Measurements from ENCODE around the gene RAC3.

The RAC3 gene

DNA sequence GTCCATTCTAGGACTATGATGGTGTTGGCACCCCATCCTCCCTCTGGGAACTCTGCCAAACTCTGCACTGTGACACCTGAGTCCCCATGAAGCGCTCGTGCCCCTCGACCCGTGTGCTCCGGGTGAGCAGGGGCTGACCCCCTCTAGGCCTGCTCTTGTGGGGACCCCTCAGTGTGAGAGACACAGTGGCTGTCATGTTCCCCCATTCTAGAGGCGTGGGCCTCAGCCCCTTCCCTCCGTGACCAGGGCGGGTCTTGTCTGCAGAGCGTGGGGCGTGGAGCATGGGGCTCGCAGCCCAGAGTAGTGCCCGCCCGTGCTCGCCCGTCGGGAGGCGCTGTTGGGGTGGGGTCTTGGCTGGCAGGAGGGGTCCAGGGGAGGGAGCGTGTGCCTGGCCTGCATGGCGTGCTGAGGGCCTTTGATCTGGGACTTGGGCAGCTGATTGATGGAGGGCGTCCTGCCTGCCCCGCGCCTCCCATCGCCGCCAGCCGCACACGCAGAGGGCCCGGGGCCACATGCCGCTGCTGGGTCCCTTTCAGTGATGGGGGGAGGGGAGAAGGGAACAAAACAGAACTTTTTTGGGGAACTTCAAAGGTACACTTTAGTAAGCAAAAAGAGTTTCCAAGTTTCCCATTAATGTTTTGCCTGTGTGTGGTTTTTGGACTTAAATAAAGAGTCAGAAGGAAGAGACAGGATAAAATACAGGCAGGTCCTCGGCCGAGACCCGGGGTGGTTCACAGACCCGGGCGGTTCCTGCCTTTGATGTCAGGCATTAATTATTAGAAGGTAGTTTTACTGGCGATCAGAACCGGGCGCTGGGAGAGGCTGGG lies 31.3 kb upstream of the RAC3 start:
- FAIRE-seq, result no peak

DNA sequence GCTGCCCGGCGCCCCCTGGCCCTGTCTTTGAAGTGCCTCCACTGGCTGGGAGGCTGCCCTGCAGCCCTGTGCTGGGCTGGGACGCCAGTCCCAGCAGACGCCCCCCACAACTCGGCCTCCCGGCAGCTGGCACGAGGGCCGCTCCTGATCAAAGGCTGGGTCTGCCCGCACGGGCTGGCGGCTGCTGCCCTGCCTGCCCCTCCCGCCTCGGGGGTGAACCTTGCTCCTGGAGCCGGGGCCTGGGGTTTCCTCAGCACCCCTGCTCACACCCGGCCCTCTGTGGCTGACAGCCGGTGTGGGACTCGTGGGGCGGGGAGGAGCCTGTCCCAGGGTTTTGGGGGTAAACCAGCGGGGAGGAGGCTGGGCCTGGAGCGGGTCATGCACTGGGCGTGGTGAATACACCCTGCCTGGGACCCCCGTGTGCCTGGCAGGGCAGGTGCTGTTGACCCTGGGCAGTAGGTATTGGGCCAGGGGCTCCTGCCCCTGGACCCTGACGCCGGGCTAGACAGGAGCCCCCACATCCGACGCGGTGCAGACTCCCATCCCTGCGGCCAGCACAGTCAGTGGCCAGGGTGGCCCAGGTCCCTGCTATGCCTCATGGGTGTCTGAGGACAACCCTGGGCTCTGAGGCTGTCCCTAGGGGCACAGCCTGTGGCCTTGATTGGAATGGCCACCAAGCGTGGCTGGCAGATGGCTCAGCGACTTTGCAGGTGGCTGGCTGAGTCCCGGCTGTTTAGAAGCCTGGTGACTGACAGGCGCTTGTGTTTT lies 30.5 kb upstream of the RAC3 start:
- FAIRE-seq, result no peak

DNA sequence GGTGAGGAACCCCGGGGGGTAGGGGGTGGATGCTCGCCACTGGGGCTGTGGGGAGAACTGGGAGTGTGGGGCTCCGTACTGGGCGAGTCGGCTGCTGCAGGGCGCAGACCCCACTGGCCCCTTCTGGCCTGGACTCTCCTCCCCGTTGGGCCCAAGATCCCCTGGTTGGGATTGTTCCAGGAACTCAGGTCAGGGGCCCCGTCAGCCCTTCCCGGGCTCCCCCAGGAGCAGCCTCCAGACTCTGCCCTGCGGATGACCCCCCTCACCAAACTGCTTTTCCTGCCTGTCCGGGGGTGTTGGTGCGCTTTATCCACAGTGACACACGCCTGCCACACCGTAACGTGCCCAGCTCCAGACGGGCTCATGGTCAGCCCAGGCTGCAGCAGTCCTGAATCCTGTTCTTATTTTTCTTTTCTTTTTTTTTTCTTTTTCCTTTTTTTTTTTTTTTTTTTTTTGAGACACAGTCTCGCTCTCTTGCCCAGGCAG lies 29.9 kb upstream of the RAC3 start:
- FAIRE-seq, result no peak

DNA sequence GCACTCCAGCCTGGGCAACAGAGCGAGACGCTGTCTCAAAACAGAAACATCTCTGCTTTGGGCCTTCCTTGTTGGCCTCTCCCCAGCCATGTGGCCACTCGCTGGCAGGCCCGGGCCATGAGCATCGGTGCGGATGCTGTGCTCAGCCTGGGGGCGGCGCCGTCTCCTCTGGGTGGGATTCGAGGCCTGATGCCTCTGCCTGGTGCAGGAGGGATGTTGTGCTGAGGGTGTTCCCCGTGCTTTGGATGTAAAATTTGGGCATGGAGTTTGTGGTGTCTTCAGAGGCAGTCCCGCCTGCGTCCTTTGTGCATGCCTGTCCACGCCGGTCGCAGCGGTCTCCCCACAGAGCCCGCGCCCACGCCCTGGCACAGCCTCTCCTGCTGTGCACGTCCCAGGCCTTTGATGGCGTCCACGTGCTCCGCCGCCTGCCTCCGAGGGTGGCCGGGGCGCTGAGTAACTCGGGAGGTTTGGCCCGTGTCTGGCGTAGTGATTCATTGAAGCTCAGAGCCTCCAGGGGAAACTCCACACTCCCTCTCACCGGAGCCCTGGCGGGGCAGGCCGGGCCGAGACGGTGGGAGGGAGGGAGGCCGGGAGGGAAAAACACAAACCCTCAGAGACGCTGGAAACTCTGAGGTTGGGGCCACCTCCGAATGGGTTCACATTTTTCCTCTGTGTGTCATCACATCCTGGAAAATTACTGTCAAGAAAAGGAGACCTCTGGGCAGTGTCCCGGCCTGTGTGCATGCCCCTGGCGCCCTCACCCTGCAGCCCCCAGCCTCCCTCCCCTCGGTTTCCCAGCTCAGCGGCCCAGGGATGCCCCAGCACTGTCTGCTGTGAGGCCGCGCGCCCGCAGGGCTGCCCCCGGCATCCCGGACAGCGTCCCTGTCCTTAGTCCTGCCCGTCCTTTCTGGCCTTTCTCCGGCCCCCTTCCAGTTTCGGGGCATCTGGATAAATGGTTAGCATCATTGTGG lies 27.8 kb upstream of the RAC3 start:
- FAIRE-seq, result no peak

DNA sequence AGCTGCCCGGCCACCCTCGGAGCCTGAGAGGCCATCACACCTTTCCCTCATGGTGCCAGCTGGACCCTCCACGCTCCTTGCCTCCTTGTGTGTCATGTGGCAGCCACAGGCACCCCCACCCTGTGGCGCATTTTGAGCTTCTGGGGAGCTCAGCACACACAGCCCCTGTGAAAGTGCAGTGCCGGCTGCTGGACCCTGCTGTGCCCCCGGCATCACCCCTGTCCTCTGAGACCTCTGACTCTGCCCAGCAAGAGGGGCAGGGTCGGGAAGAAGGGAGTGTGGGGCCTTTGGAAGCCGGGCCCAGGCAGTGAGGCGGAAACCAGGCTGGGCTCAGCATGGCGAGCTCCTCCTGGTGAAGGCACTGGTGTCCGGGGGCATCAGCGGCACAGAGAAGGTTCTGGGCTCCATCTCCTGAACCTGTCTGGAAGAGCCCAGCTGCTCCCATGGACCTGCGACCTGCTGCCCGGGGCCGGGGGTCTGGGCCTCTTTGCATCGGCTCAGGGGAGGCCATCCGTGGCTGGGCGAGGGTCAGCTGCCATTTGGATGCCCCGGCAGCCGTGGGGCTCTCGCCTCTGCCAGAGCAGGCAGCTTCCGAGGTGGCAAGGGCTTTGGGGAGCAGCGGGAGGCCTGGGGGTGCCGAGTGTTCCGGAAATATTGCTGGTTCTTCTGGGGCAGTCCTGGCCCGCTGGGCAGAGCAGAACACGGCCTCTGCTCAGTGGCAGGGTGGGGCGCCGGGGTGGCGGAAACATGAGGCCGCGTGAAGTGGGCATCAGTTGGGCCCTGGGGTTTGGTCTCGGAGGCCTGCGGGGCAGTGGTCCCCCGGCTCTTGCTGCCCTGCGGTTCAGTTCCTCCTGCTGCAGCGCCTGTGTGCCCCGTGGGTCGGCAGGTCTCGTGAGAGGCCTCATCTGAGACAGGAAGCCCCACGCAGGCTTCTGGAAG lies 26.7 kb upstream of the RAC3 start:
- FAIRE-seq, result no peak

DNA sequence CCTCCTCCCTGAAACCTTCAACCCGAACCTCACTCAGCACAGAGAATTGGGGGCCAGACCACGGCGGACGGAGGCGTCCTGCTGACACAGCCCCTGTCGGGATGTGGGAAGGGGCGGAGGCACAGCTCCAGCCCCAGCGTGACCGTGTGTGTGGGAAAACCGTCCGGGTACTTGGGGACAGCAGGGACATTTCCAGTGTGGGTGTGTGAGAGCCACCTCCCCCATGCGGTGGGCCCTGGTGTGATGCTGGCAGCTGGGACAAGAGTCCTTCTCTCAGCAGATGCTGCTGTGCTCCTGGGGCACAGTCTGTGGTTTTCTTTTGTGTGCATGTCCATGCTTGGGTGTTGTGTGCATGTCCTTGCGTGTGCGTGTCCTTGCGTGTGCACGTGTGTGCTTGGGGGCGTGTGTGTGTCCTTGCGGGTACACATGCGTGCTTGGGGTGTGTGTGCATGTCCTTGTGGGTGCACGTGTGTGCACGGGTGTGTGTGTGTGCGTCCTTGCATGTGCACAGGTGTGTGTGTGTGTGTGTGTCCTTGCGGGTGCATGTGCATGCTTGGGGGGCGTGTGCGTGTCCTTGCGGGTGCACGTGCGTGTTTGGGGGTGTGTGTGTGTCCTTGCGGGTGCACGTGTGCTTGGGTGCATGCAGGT lies 25.7 kb upstream of the RAC3 start:
- no peak for FAIRE-seq

DNA sequence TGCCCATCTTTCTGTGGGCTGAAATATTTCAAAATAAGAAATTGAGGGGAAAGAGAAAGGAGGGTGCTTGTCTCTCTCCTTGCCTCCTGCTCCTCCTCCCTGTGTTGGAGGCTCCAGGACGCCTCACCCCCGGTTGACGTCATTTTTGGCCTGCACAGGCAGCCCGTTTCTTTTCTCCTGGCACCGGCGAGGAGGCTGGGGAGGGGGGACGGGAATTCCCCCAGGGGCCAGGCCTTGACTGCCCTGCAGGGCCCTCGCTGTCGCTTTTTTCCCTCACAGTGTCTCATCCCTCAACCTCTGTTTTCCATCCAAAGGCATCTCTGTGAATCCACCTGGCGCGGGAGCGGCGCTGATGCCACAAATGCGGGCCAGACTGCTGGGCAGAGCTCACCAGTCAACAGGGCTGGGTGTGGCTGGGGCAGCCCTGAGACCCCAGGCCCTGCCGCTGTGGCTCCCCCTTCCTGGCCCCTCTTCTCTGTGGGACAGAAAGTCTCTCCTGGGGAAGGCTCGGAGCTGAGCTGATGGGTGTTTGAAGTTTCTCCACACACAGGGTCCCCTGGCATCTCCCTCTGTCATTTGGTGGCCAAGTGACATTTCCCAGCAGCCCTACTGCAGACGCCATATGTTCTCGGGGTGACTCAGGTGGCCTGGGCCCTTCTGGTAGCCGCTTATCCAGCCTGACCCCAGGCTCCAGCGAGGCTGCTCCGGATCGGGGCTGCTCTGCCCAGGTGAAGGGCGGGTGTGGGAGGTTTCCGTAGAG lies 24.8 kb upstream of the RAC3 start:
- no peak for FAIRE-seq

DNA sequence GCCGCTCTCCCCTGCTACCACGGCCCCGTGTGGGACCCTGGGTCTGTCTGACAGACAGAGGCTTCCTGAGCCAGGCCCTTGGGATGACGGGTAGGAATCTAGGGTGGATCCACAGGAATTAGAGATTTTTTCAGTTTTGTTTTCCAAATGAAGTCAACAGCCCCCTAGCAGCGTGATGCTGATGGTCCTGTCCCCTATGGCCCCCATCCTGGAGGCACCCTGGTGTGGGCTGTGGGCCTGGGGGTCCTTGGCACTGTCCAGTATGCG lies 24.3 kb upstream of the RAC3 start:
- FAIRE-seq, result no peak

DNA sequence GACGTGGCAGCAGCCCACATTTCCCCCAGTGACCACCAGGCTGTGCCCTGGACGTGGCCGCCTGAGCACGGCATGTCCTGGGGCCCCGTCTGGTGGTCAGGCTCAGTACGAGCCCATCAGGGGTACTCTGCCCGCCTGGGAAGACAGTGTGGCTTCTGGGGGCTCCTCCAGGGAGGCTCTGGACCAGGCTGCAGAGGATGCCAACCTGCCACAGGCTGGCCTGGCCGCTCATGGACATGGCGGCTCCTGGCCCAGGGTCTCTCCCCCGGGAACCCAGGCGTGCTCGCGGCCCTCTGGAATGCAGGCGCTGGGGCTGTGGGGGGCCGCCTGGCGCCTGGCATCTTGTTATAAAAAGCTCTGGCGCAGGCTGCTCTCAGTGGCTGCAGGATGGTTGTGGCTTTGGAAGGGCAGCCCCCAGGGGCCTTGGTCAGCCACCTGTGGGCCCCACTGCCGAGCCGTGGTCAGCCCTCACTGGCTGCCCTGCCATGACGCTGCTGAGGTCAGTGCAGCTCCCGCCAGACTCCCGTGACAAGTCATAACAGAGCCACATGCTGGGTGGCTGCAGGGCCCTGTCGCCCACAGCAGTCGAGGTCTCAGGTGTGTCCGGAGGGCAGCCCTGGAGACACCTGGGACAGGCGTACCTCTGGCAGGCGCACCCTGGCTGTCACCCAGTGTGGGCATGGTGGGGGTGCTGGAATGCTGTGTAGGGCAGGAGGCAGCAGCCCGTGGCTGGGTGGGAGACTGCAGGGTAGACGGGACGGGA lies 23.8 kb upstream of the RAC3 start:
- no peak for FAIRE-seq

DNA sequence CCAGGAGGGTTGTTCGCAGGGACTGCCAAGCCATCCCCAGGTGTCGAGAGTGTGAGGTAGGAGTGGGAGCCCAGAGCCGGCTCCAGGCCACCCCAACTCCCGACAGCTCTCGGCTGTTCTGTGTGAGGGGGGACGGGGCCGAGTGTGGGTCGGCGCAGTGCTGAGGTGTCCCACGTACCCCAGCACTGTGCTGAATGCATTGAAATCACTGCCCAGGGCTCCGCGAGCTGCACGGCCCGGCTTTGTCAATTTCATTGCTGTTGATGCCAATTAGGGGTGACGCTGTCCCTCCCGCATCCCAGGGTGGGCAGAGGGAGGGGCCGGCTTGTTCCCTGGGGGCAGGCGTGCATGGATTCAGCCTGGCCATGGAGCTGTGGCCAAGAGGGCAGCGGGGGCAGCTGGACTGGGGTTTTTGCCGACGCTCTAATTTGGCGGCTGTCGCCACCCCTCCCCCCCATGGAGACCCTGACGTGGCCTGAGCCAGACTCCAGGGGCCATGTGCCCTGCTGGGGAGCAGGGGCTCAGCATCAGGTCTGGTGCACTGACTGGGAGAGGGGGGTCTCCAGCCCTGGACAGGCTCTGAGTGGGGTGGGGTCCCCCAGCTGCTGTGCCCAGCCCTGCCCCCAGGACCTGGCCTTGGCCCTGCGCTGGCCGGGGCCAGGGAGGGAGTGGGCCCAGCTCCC lies 23.1 kb upstream of the RAC3 start:
- FAIRE-seq, result no peak

DNA sequence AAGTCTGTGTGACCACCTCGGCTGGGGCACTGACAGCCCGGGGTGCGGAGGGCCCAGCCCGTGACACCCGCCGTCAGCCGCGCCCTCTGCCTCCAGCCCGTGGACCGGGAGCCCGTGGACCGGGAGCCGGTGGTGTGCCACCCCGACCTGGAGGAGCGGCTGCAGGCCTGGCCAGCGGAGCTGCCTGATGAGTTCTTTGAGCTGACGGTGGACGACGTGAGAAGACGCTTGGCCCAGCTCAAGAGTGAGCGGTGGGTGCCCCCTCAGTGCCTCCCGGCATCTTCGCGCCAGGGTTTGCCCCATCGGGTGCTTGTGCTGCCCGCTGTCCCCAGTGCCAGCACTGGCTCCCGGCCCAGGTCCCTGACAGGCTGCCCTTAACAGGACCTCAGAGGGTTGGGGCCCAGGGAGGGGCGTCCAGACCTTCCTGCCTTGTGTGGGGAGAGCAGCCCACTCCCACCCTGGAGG lies 22.5 kb upstream of the RAC3 start:
- no peak for FAIRE-seq

DNA sequence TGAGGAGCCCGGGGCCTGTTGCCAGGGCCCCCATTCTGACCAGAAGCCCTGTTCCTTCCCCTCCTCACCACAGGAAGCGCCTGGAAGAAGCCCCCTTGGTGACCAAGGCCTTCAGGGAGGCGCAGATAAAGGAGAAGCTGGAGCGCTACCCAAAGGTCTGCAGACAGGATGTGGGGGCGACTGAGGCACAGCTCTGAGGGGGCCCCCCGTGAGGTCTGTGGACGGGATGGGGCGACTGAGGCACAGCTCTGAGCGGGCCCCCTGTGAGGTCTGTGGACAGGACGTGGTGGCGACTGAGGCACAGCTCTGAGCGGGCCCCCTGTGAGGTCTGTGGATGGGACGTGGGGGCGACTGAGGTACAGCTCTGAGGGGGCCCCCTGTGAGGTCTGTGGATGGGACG lies 22.1 kb upstream of the RAC3 start:
- no peak for FAIRE-seq

DNA sequence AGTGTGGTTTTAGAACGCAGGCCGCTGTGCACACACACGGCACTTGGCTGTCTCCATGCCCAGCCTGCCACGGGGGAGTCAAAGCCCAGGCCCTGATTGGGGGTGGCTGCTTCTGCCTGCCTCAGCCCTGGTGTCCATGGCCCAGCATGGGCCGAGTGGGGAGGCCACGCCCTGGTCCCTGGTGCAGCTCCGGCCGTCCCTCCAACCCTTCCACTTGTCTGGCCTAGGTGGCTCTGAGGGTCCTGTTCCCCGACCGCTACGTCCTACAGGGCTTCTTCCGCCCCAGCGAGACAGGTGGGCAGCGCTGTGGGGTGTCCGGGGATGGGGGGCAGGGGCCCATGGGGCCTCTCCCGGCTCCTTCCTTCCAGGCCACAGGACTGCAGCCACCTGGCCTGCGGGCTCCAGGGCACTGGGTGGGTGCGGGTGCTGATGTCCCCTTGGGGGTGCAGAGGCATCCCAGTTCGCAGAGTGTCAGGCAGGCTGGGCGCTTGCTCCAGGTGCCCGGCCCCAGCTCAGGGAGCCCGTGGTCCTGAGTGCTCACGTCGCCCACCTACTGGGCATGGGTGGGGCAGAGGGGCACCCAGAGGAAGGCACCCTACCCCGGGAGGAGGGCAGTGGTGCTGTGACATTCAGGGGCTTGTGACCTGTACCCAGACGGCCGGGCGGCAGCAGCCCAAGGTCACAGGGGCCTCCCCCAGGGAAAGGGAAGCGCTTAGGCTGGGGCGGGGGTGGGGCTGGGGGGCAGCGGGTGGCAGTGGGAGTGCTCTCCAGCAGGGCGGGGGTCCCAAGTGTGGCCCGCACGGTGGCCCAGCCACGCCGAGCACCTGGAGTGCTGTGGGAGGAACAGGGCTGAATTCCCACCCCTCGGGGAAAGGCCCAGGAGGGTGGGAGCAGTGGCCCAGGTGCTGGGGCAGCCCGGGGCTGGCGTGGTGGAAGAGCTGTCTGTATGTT lies 20.6 kb upstream of the RAC3 start:
- no peak for FAIRE-seq

DNA sequence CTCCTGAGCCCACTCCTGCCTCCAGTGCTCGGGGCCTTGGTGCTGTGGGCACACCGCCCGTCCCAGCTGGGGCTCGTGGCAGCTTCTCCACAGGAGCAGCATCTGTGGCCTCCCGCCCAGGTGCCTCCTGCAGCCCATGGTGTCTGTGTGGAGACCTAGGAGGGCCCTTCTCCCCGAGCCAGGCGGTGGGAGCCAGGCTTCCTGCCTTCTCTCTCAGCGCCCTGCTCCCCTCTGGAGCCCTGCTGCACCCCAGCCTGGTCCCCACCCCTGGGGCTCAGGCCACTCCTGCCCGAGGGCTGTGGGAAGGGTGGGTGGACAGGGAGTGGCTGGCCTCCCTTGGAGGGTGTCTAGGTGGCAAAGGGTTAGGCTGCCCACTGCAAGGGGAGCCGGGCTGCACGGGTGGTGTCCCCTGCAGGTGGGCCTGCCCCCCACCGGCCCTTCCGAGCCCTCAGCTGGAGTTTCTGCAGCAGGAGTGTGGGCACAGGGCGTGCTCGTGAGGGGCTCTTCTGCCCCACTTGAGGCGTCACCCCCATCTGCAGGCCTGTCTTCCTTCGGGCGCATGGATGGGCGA lies 19.8 kb upstream of the RAC3 start:
- no peak for FAIRE-seq

DNA sequence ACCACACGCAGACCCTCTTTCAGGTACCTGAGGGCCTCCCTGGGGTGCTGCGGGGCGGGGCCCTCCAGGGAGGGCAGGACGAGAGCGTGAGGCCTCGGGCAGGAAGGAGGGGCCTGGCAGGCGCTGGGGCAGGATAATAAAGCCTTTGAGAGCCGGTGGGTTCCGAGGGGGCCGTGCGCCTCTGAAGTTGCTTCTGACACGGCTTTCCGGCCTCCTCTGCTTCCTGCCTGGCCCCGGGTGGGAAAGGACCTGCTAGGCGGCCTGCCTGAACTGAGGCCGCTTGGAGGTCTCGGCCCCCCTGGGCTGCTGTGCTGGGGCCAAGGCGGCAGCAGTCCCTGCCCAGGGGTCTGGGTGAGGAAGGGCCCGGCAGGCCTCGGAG lies 19.2 kb upstream of the RAC3 start:
- FAIRE-seq, result no peak

DNA sequence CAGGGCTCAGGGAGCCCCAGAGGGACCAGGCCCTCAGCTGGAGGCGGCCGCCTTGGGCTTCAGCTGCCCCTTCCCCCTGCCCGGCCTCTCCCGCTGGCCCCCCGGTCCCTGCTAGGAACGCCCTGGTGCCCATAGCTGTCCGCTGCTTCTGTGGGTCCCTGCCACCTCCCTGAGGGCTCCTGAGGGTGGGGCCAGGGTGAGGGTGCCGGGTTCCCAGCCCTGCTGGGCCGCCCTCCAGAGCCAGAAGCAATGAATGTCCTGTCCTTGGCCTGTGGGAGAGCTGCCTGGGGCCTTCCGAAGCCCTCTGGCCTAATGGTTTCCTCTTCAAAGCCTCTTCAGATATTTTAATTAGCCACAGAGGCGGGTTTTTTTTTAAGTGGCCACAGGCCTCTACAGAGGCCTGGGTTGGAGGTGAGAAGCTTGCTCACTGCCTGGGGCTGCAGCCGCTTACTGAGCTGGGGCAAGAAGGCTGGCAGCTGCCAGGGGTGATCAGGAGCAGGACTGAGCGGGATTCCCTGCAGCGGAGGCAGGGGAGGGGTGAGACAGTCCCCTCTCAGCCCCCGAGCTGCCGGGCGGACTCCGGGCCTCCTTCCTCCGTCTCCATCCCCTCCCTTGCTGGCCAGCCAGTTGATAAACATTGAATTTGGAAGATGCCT lies 18.7 kb upstream of the RAC3 start:
- no peak for FAIRE-seq

DNA sequence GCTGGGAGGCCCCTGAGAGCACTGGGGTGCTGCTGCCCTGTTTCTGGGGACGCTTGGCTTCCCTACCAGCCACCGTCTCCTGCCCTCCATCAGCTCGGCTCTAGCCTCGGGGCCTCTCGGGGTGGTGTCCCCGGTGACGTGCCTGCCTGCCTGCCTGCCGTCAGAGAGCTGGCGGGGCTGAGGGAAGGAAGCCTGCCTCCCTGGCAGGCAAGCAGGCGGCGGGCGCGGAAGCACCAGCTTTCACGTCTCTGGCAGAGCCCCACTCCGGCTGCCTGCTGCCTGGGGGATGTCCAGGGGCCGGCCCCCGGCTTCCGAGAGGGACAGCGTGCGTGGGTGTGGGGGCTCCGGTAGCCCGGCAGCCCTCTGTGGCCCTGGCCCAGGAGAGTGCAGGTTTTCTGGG lies 18.1 kb upstream of the RAC3 start:
- no peak for FAIRE-seq

Measured in colon (tissue), 2 donors.